ENCODE measurements around the gene SUMO3.

The SUMO3 gene

GRCh38 chr21:44810779-44811178 lies 7.1 kb downstream of the SUMO3 start:
- TF ChIP-seq TAF1 (IDR thresholded peaks at IDR 0.05; ENCODE audit: borderline replicate concordance, low read depth, low read length) = no peak
- no peak for TF ChIP-seq POLR2A (IDR thresholded peaks at IDR 0.05; ENCODE audit: low read depth, low read length)
- peak; percentile 55; the same call in 1 of the 2 replicates for TF ChIP-seq POLR2AphosphoS5 (IDR thresholded peaks at IDR 0.05; ENCODE audit: low read depth, low read length)
- FAIRE-seq (peak; percentile 74), DNase-seq (ENCODE audit: insufficient read length) (no peak)

GRCh38 chr21:44805859-44806258 lies 12.0 kb downstream of the SUMO3 start:
- TF ChIP-seq POLR2AphosphoS5 (IDR thresholded peaks at IDR 0.05; ENCODE audit: low read depth, low read length) (no peak), POLR2A (IDR thresholded peaks at IDR 0.05; ENCODE audit: low read depth, low read length) (no peak), TAF1 (IDR thresholded peaks at IDR 0.05; ENCODE audit: borderline replicate concordance, low read depth, low read length) (no peak)
- FAIRE-seq (no peak), DNase-seq (ENCODE audit: insufficient read length) (no peak)

- DNase-seq (ENCODE audit: insufficient read length) (no peak), FAIRE-seq (no peak)
- TF ChIP-seq POLR2AphosphoS5 (IDR thresholded peaks at IDR 0.05; ENCODE audit: low read depth, low read length) (no peak), TAF1 (IDR thresholded peaks at IDR 0.05; ENCODE audit: borderline replicate concordance, low read depth, low read length) (no peak), POLR2A (IDR thresholded peaks at IDR 0.05; ENCODE audit: low read depth, low read length) (no peak)
These were observed 12.6 kb downstream of the SUMO3 start for GRCh38 chr21:44805226-44805625.

GRCh38 chr21:44804762-44805161 lies 13.1 kb downstream of the SUMO3 start:
- DNase-seq (ENCODE audit: insufficient read length) = no peak
- TF ChIP-seq POLR2AphosphoS5 (IDR thresholded peaks at IDR 0.05; ENCODE audit: low read depth, low read length) (no peak), POLR2A (IDR thresholded peaks at IDR 0.05; ENCODE audit: low read depth, low read length) (no peak), TAF1 (IDR thresholded peaks at IDR 0.05; ENCODE audit: borderline replicate concordance, low read depth, low read length) (no peak)
- no peak for FAIRE-seq

- DNase-seq (ENCODE audit: insufficient read length) = no peak
- TF ChIP-seq POLR2AphosphoS5 (IDR thresholded peaks at IDR 0.05; ENCODE audit: low read depth, low read length) = no peak
- FAIRE-seq = no peak
These were observed 14.2 kb downstream of the SUMO3 start for GRCh38 chr21:44803651-44804050.

- FAIRE-seq = no peak
- DNase-seq (ENCODE audit: insufficient read length) = peak; percentile 46
- TF ChIP-seq POLR2A (IDR thresholded peaks at IDR 0.05; ENCODE audit: low read depth, low read length) (no peak; the same call in 1 of the 2 replicates), TAF1 (IDR thresholded peaks at IDR 0.05; ENCODE audit: borderline replicate concordance, low read depth, low read length) (no peak), POLR2AphosphoS5 (IDR thresholded peaks at IDR 0.05; ENCODE audit: low read depth, low read length) (no peak; the same call in 1 of the 2 replicates)
These were observed 15.3 kb downstream of the SUMO3 start for GRCh38 chr21:44802396-44803153.

GRCh38 chr21:44801468-44802395 lies 16.1 kb downstream of the SUMO3 start, which contains the start of gene UBE2G2:
Gene UBE2G2 (minus strand): TSS chr21:44801820. CDS start chr21:44801748, 72 bp downstream.
- FAIRE-seq (peak; percentile 97), DNase-seq (ENCODE audit: insufficient read length) (peak; percentile 97)
- TF ChIP-seq POLR2AphosphoS5 (IDR thresholded peaks at IDR 0.05; ENCODE audit: low read depth, low read length) (peak; percentile 76; the same call in 1 of the 2 replicates), TAF1 (IDR thresholded peaks at IDR 0.05; ENCODE audit: borderline replicate concordance, low read depth, low read length) (peak; percentile 71; the same call in 1 of the 2 replicates), POLR2A (IDR thresholded peaks at IDR 0.05; ENCODE audit: low read depth, low read length) (peak; percentile 87)

- TF ChIP-seq TAF1 (IDR thresholded peaks at IDR 0.05; ENCODE audit: borderline replicate concordance, low read depth, low read length) = no peak
- no peak for TF ChIP-seq POLR2A (IDR thresholded peaks at IDR 0.05; ENCODE audit: low read depth, low read length)
- no peak for TF ChIP-seq POLR2AphosphoS5 (IDR thresholded peaks at IDR 0.05; ENCODE audit: low read depth, low read length)
- DNase-seq (ENCODE audit: insufficient read length) (peak; percentile 50), FAIRE-seq (peak; percentile 62)
These were observed 16.8 kb downstream of the SUMO3 start for GRCh38 chr21:44800971-44801467.

- TF ChIP-seq TAF1 (IDR thresholded peaks at IDR 0.05; ENCODE audit: borderline replicate concordance, low read depth, low read length) (no peak), POLR2AphosphoS5 (IDR thresholded peaks at IDR 0.05; ENCODE audit: low read depth, low read length) (no peak), POLR2A (IDR thresholded peaks at IDR 0.05; ENCODE audit: low read depth, low read length) (no peak)
- DNase-seq (ENCODE audit: insufficient read length) (no peak), FAIRE-seq (no peak)
These were observed 17.8 kb downstream of the SUMO3 start for GRCh38 chr21:44800103-44800502.

GRCh38 chr21:44799646-44800045 lies 18.2 kb downstream of the SUMO3 start:
- no peak for FAIRE-seq
- DNase-seq (ENCODE audit: insufficient read length) = no peak
- no peak for TF ChIP-seq TAF1 (IDR thresholded peaks at IDR 0.05; ENCODE audit: borderline replicate concordance, low read depth, low read length)
- TF ChIP-seq POLR2A (IDR thresholded peaks at IDR 0.05; ENCODE audit: low read depth, low read length) = no peak
- TF ChIP-seq POLR2AphosphoS5 (IDR thresholded peaks at IDR 0.05; ENCODE audit: low read depth, low read length) = no peak

GRCh38 chr21:44797775-44798174 lies 20.1 kb downstream of the SUMO3 start:
- DNase-seq (ENCODE audit: insufficient read length) (no peak), FAIRE-seq (no peak)
- TF ChIP-seq POLR2AphosphoS5 (IDR thresholded peaks at IDR 0.05; ENCODE audit: low read depth, low read length) = no peak
- no peak for TF ChIP-seq TAF1 (IDR thresholded peaks at IDR 0.05; ENCODE audit: borderline replicate concordance, low read depth, low read length)
- TF ChIP-seq POLR2A (IDR thresholded peaks at IDR 0.05; ENCODE audit: low read depth, low read length) = no peak
